ENCODE measurements around the gene BAZ2B. TPM values are rescaled to one million over a fixed set of nuclear protein-coding genes. Genes with fewer than 3 reads are reported as not detected.

BAZ2B gene, protein sequence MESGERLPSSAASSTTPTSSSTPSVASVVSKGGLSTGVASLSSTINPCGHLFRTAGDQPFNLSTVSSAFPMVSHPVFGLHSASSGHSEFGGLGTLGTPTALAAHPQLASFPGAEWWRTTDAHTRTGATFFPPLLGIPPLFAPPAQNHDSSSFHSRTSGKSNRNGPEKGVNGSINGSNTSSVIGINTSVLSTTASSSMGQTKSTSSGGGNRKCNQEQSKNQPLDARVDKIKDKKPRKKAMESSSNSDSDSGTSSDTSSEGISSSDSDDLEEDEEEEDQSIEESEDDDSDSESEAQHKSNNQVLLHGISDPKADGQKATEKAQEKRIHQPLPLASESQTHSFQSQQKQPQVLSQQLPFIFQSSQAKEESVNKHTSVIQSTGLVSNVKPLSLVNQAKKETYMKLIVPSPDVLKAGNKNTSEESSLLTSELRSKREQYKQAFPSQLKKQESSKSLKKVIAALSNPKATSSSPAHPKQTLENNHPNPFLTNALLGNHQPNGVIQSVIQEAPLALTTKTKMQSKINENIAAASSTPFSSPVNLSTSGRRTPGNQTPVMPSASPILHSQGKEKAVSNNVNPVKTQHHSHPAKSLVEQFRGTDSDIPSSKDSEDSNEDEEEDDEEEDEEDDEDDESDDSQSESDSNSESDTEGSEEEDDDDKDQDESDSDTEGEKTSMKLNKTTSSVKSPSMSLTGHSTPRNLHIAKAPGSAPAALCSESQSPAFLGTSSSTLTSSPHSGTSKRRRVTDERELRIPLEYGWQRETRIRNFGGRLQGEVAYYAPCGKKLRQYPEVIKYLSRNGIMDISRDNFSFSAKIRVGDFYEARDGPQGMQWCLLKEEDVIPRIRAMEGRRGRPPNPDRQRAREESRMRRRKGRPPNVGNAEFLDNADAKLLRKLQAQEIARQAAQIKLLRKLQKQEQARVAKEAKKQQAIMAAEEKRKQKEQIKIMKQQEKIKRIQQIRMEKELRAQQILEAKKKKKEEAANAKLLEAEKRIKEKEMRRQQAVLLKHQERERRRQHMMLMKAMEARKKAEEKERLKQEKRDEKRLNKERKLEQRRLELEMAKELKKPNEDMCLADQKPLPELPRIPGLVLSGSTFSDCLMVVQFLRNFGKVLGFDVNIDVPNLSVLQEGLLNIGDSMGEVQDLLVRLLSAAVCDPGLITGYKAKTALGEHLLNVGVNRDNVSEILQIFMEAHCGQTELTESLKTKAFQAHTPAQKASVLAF (N-terminal part only)
- total RNA-seq = 1 to 10 TPM; 7.4 to 8.5 TPM

DNA sequence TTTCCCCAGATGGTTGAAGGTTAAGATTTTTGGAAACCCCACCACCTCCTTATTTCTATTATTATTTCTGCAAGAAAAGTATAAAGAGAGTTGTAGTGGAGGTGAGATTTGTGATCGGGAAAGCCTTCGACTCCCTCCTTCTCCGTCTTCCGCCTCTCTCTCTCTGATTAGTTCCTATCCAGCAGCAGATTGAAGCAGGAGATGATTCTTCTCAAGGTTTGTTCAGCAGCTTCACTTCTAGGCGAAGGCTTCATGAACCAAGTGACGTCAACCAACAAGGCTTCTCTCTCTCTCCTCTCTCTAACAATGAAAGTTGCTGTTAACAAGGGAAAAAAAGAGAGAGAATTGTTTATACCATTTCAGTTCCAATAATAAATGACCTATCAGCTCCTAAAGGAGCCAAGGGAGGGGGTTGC, at the start of gene BAZ2B:
TSS of gene BAZ2B (minus strand) at position 263 of the 416 bp plus-strand sequence. CDS start 137,829 bp downstream, outside the sequence.
- DNase-seq = no peak
- ATAC-seq = no peak
- H3K4me1 Mint-ChIP-seq (ENCODE audit: low read depth) = peaks cover 12% of the 10 kb centered on the region

DNA sequence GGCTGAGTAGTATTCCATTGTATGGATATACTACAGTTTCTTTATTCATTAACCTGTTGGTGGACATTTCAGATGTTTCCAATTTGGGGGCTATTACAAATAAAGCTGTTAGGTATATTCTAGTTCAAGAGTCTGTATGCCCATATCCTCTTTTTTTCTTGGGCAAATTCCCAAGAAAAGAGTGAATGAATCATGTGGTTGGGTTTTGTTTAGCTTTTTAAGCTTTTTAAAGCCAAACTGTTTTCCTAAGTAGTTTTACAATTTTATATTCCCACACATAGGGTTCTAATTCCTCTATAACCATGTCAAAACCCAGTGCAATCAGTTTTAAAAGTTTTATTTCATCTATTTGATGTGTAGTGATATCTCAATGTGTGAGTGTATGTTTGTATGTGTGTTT, 44.9 kb upstream of the BAZ2B start:
- Mint-ChIP-seq H3K4me1 (ENCODE audit: low read depth) (no peaks in the 10 kb centered on the region), H3K9me3 (ENCODE audit: insufficient read depth) (no peaks in the 10 kb centered on the region), H3K27me3 (ENCODE audit: low read depth) (no peaks in the 10 kb centered on the region), H3K4me3 (no peak overlapping the region), H3K36me3 (ENCODE audit: low read depth) (no peaks in the 10 kb centered on the region), H3K27ac (no peak overlapping the region)
- ATAC-seq = no peak
- POLR2A ChIA-PET = no interaction called here
- CTCF ChIA-PET = no interaction called here
- DNase-seq = no peak

More for the DNA sequence above, at the start of gene BAZ2B:
- H3K9me3 Mint-ChIP-seq (ENCODE audit: insufficient read depth) = no peaks in the 10 kb centered on the region
- H3K27me3 Mint-ChIP-seq (ENCODE audit: low read depth) = peaks cover 20% of the 10 kb centered on the region
- H3K4me3 Mint-ChIP-seq = peak within 1 kb of the TSS; percentile 80
- POLR2A ChIA-PET = no interaction called here
- CTCF ChIA-PET = interaction anchor here (1.1 kb wide), 1 partner anchor 140 kb away, joined by 3 read pairs; no protein-coding TSS in a partner anchor
- no peaks in the 10 kb centered on the region for H3K36me3 Mint-ChIP-seq (ENCODE audit: low read depth)
- H3K27ac Mint-ChIP-seq = no peak within 1 kb of the TSS

DNA sequence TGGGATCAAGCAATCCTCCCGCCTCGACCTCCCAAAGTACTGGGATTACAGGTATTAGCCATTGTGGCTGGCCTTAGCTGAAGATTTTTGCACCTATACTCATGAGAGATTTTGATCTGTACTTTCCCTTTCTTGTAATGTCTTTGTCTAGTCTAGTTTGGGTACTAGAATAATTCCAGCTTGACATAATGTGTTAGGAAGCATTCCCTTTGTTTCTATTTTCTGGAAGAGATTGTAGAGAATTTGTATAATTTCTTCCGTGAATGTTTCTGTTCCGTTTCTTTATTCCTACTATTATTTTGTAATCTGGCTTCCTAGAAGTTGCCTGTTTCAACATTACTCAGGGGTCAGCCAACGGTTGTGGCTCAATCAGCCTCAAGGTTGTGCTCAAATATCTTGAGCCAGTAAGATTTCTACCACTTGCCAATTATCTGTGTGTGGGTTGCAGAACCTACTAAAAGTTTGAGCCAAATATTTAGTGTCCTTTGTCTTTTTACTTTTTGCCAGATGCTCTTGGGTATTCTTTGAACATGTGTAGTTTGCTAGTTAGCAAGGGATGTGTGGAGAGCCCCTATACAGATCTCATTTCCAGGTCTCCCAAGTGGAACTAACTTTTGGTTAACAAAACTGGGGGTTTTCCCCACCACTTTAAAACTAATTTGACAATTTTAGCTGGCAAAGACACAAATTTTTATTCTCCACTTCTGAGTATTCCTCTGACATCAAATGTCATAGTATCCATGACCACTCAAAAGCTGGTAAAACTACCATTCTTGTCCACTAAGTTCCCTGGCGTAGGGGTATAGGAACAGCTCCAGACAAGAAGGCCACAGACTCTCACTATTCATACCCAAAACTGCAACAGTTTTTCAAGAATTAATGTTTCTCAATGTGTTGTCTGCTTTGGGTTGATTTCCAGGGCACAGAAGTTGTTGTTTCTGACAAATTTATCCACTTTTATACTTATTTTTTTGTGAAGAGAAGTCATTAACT, 42.8 kb upstream of the BAZ2B start:
- ChIA-PET POLR2A (no interaction called here), CTCF (no interaction called here)

DNA sequence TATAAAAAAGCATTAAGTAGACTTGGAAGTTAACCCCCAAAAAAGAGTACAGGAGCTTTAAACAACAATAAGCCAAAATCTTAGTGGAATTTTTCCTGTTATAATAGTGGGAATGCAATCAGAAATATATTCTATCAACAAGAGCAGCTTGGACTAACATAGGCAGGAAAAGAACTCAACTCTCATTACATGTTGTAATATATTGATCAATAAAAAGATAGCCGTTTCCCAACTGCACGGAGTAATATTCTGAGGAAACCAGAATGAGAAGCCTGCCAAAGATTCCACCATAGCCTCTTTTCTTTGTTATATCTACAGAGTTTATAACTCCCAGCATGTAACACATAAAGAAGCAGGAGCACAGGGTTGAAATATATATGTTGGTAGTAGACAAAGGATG, 37.6 kb upstream of the BAZ2B start:
- Mint-ChIP-seq H3K9me3 (ENCODE audit: insufficient read depth) (no peaks in the 10 kb centered on the region), H3K4me1 (ENCODE audit: low read depth) (no peaks in the 10 kb centered on the region), H3K27me3 (ENCODE audit: low read depth) (no peaks in the 10 kb centered on the region), H3K27ac (no peak overlapping the region), H3K36me3 (ENCODE audit: low read depth) (no peaks in the 10 kb centered on the region), H3K4me3 (no peak overlapping the region)
- ChIA-PET POLR2A (no interaction called here), CTCF (no interaction called here)
- DNase-seq (no peak), ATAC-seq (no peak)

More for the DNA sequence above, 42.8 kb upstream of the BAZ2B start:
- Mint-ChIP-seq H3K27me3 (ENCODE audit: low read depth) (no peaks in the 10 kb centered on the region), H3K27ac (no peak overlapping the region), H3K36me3 (ENCODE audit: low read depth) (no peaks in the 10 kb centered on the region), H3K4me1 (ENCODE audit: low read depth) (no peaks in the 10 kb centered on the region), H3K9me3 (ENCODE audit: insufficient read depth) (no peaks in the 10 kb centered on the region), H3K4me3 (no peak overlapping the region)
- no peak for DNase-seq
- ATAC-seq = no peak

DNA sequence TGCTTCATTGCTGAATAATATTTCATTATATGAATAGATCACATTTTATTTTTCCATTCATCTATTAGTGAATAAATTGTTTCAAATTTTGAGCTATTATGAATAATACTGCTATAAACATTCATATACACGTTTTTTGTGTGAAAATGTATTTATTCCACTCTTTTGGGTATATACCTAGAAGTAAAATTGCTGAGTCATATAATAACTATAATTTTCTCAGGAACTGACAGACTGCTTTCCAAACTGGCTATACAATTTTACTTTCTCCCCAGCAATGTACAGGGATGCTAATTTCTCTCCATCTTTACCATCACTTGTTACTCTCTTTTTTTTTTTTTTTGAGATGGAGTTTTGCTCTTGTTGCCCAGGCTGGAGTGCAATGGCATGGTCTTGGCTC, 35.5 kb upstream of the BAZ2B start:
- no peaks in the 10 kb centered on the region for H3K4me1 Mint-ChIP-seq (ENCODE audit: low read depth)
- H3K27ac Mint-ChIP-seq = no peak overlapping the region
- H3K36me3 Mint-ChIP-seq (ENCODE audit: low read depth) = no peaks in the 10 kb centered on the region
- ChIA-PET CTCF (no interaction called here), POLR2A (no interaction called here)
- H3K27me3 Mint-ChIP-seq (ENCODE audit: low read depth) = no peaks in the 10 kb centered on the region
- H3K4me3 Mint-ChIP-seq = no peak overlapping the region
- DNase-seq = no peak
- ATAC-seq = no peak
- H3K9me3 Mint-ChIP-seq (ENCODE audit: insufficient read depth) = no peaks in the 10 kb centered on the region

DNA sequence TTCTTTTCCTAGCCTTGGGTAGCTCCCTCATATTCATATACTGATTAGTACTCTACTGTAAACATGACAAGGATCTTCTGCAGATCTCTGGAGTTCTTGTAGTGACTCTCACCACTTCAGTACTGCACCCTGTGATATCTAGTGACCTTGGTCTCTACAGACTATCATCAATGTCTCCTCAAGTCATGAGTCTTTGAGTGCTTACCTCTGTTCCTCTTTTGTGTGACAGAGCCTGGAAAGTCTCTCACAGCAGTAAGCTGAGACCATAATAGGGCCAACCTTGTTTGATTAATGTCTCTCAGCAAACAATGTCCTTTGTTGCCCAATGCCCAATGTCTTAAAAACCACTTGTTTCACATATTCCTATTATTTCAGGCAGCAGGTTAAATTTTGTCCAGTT, 34.2 kb upstream of the BAZ2B start:
- DNase-seq (no peak), ATAC-seq (no peak)
- no peaks in the 10 kb centered on the region for H3K36me3 Mint-ChIP-seq (ENCODE audit: low read depth)
- no peaks in the 10 kb centered on the region for H3K4me1 Mint-ChIP-seq (ENCODE audit: low read depth)
- H3K27me3 Mint-ChIP-seq (ENCODE audit: low read depth) = no peaks in the 10 kb centered on the region
- H3K4me3 Mint-ChIP-seq = no peak overlapping the region
- ChIA-PET CTCF (no interaction called here), POLR2A (no interaction called here)
- H3K9me3 Mint-ChIP-seq (ENCODE audit: insufficient read depth) = peaks cover 2% of the 10 kb centered on the region
- H3K27ac Mint-ChIP-seq = no peak overlapping the region

DNA sequence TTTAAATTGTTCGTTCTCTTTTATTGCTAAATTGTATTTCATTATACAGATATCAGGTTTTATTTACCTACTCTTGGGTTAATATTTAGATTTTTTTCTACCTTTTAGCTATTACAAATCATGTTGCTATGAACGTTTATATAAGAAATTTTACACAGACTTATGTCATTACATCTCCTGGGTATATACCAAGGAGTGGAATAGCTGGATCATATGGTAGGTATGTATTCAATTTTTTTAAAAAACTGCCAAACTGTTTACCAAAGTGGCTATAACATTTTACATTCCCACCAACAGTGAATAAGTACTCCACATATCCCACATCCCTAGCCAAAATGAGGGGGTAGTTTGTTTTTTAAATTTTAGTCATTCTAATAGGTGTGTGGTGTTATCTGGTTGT, 32.3 kb upstream of the BAZ2B start:
- no peaks in the 10 kb centered on the region for H3K36me3 Mint-ChIP-seq (ENCODE audit: low read depth)
- CTCF ChIA-PET = no interaction called here
- no peak overlapping the region for H3K27ac Mint-ChIP-seq
- DNase-seq (no peak), ATAC-seq (no peak)
- POLR2A ChIA-PET = no interaction called here
- H3K4me1 Mint-ChIP-seq (ENCODE audit: low read depth) = no peaks in the 10 kb centered on the region
- H3K27me3 Mint-ChIP-seq (ENCODE audit: low read depth) = no peaks in the 10 kb centered on the region
- no peak overlapping the region for H3K4me3 Mint-ChIP-seq
- H3K9me3 Mint-ChIP-seq (ENCODE audit: insufficient read depth) = peaks cover 5% of the 10 kb centered on the region

DNA sequence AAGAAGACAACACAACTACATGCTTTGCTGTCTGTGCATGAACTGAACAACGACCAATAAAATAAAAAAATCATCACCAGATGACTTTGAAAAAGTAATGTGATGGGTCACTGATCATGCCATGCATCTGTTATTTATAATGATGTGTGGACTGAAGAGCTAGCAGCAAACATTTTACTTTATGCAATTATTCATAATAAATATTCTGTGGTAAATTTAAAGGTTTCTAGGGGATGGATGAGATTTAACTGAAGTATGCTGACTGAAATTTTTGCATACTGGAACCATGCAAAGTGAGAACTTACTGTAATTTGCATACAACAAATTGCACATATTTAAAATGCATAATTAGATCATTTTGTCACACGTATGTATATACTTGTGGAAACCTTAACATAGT, 31.3 kb upstream of the BAZ2B start:
- peaks cover 5% of the 10 kb centered on the region for H3K9me3 Mint-ChIP-seq (ENCODE audit: insufficient read depth)
- no peaks in the 10 kb centered on the region for H3K27me3 Mint-ChIP-seq (ENCODE audit: low read depth)
- H3K36me3 Mint-ChIP-seq (ENCODE audit: low read depth) = no peaks in the 10 kb centered on the region
- ChIA-PET POLR2A (no interaction called here), CTCF (no interaction called here)
- H3K4me1 Mint-ChIP-seq (ENCODE audit: low read depth) = no peaks in the 10 kb centered on the region
- ATAC-seq (no peak), DNase-seq (no peak)
- H3K4me3 Mint-ChIP-seq = no peak overlapping the region
- H3K27ac Mint-ChIP-seq = no peak overlapping the region

DNA sequence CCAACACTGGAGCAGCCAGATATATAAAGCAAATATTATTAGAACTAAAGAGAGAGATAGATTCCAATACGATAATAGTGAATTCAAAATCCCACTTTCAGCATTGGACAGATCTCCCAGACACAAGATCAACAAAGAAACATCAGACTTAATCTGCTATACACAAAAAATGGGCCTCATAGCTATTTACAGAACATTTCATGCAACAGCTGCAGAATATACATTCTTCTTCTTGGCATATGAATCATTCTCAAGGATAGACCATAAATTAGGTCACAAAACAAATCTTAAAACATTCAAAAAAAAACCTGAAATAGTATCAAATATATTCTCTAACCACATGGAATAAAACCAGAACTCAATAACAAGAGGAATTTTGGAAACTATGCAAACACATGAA, 23.8 kb upstream of the BAZ2B start:
- Mint-ChIP-seq H3K9me3 (ENCODE audit: insufficient read depth) (no peaks in the 10 kb centered on the region), H3K4me3 (no peak overlapping the region), H3K36me3 (ENCODE audit: low read depth) (no peaks in the 10 kb centered on the region), H3K27ac (no peak overlapping the region), H3K4me1 (ENCODE audit: low read depth) (no peaks in the 10 kb centered on the region), H3K27me3 (ENCODE audit: low read depth) (no peaks in the 10 kb centered on the region)
- CTCF ChIA-PET = no interaction called here
- ATAC-seq (no peak), DNase-seq (no peak)
- POLR2A ChIA-PET = no interaction called here

DNA sequence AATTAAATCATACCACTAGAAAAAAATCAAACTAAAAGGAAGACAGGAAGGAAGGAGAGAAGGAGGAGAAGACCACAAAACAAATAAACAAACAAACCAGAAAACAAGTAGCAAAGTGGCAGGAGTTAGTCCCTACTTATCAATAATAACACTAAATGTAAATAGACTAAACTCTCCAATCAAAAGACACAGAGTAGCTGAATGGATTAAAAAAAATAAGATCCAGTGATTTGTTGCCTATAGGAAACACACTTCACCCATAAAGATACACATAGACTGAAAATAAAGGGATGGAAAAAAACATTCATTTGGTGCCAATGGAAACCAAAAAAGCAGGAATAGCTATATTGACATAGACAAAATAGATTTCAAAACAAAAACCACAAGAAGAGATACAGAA, 23.4 kb upstream of the BAZ2B start:
- ChIA-PET POLR2A (no interaction called here), CTCF (no interaction called here)
- H3K4me3 Mint-ChIP-seq = no peak overlapping the region
- DNase-seq = no peak
- no peaks in the 10 kb centered on the region for H3K27me3 Mint-ChIP-seq (ENCODE audit: low read depth)
- no peaks in the 10 kb centered on the region for H3K4me1 Mint-ChIP-seq (ENCODE audit: low read depth)
- no peaks in the 10 kb centered on the region for H3K9me3 Mint-ChIP-seq (ENCODE audit: insufficient read depth)
- H3K27ac Mint-ChIP-seq = no peak overlapping the region
- no peaks in the 10 kb centered on the region for H3K36me3 Mint-ChIP-seq (ENCODE audit: low read depth)
- ATAC-seq = no peak

DNA sequence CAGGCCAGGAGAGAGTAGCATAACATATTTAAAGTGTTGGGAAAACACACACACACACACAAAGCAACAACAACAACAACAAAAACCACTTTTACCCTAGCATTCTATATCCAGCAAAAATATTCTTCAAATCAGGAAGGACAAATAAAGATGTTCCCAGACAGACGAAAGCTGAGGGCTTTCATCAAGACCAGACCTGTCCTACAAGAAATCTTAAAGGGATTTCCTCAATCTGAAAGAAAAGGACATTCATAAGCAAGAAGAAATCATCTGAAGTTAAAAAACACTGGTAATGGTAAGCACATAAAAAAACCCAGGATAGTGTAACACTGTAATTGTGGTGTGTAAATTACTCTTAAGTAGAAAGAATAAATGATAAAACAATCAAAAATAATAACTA, 22.7 kb upstream of the BAZ2B start:
- Mint-ChIP-seq H3K4me3 (no peak overlapping the region), H3K9me3 (ENCODE audit: insufficient read depth) (no peaks in the 10 kb centered on the region), H3K4me1 (ENCODE audit: low read depth) (no peaks in the 10 kb centered on the region), H3K27ac (no peak overlapping the region), H3K27me3 (ENCODE audit: low read depth) (no peaks in the 10 kb centered on the region), H3K36me3 (ENCODE audit: low read depth) (no peaks in the 10 kb centered on the region)
- DNase-seq (no peak), ATAC-seq (no peak)
- POLR2A ChIA-PET = no interaction called here
- CTCF ChIA-PET = no interaction called here
